HepG2 (cell line): ENCODE measurements around the gene PAK1. TPM values are rescaled to one million over a fixed set of nuclear protein-coding genes. Genes with fewer than 3 reads are reported as not detected.

ENCODE experiments used
- ATAC-seq: fragments of 200-7000 bp; cut with Tn5 transposase; 3 replicates; pipeline ENCODE4 v1.9.1; 2020; ENCODE audit warnings: mild to moderate bottlenecking, moderate library complexity
- BruUV-seq: library from RNA; stranded (reverse); fragments of 400-500 nt; replicated peaks from 2 replicates; lab custom pipeline; 2021; lab: Mats Ljungman, UMichigan
- CTCF ChIA-PET: fragments of 300-600 bp; formaldehyde crosslinking; extraction: SDS; loops from one replicate; lab custom pipeline; 2021; ENCODE audit warnings: low total read pairs, inconsistent platforms, low intra/inter-chr PET ratio; lab: Yijun Ruan, JAX
- POLR2A ChIA-PET: fragments of 350-600 bp; sonication (Branson Sonifier 250); formaldehyde crosslinking; loops from one replicate; lab custom pipeline; 2020; ENCODE audit warnings: antibody characterized with exemption, inconsistent platforms; lab: Yijun Ruan, JAX
- DNase-seq: peaks from one replicate; pipeline ENCODE4 v3.0.0-alpha.2; 2015; ENCODE audit warnings: low spot score
- FAIRE-seq: peaks from 3 replicates; lab custom pipeline; 2011; peaks lifted over from hg19 to GRCh38; lab: Jason Lieb, UNC
- H2AFZ ChIP-seq: one replicate; pipeline ENCODE4 v1.6.1; 2011; ENCODE audit warnings: low read length, inconsistent platforms
- H3K27ac ChIP-seq: fragments of 300-600 bp; 3 replicates; pipeline ENCODE4 v1.8.0; 2011; ENCODE audit warnings: mixed run types, mild to moderate bottlenecking, mixed read lengths, low read length, inconsistent platforms; ENCODE audit not compliant: insufficient read depth; ENCODE audit errors: extremely low read length
- H3K27me3 ChIP-seq, 2 experiments: fragments of 200-600 bp in 1 of 2; 2 replicates in 1 of 2; 3 replicates in 1 of 2; pipeline versions ENCODE4 v1.6.0 to v1.8.0; 2011; ENCODE audit warnings: low read length in 2 of 2, mild to moderate bottlenecking in 2 of 2, moderate library complexity in 2 of 2, inconsistent platforms in 1 of 2; ENCODE audit not compliant: insufficient read depth in 2 of 2, control insufficient read depth in 1 of 2
- H3K36me3 ChIP-seq, 2 experiments: fragments of 200-600 bp in 1 of 2; replicated peaks in 1 of 2; 2 replicates in 1 of 2; 3 replicates in 1 of 2; pipeline versions ENCODE4 v1.5.1 to v1.8.0; 2011; ENCODE audit warnings: low read length in 2 of 2, inconsistent platforms in 1 of 2; ENCODE audit not compliant: insufficient read depth in 2 of 2, control insufficient read depth in 1 of 2
- H3K4me1 ChIP-seq: 2 replicates; pipeline ENCODE4 v1.5.1; 2012; ENCODE audit warnings: low read length, inconsistent platforms; ENCODE audit not compliant: insufficient read depth
- H3K4me2 ChIP-seq: 2 replicates; pipeline ENCODE4 v1.6.0; 2011; ENCODE audit warnings: low read depth, low read length, inconsistent platforms
- H3K4me3 ChIP-seq, 3 experiments: fragments of 200-600 bp in 1 of 3; sonication (generic), shearing (Covaris generic) in 1 of 3; replicated peaks in 1 of 3; 2 replicates each; pipeline ENCODE4 v1.5.1; 2011 to 2016; ENCODE audit warnings: low read length in 3 of 3, inconsistent platforms in 2 of 3, low read depth in 2 of 3, mild to moderate bottlenecking in 2 of 3, control low read depth in 1 of 3, mixed read lengths in 1 of 3; ENCODE audit not compliant: insufficient read depth in 1 of 3
- H3K79me2 ChIP-seq: one replicate; pipeline ENCODE4 v1.6.1; 2011; ENCODE audit warnings: low read length, inconsistent platforms; ENCODE audit not compliant: insufficient read depth
- H3K9ac ChIP-seq: 2 replicates; pipeline ENCODE4 v1.6.0; 2011; ENCODE audit warnings: mild to moderate bottlenecking, low read depth, low read length, inconsistent platforms; ENCODE audit not compliant: insufficient read depth
- H3K9me3 ChIP-seq: 2 replicates; pipeline ENCODE4 v1.5.1; 2012; ENCODE audit warnings: mild to moderate bottlenecking, low read length
- H4K20me1 ChIP-seq: 2 replicates; pipeline ENCODE4 v1.6.0; 2011; ENCODE audit warnings: inconsistent platforms, mild to moderate bottlenecking, low read length, moderate library complexity; ENCODE audit not compliant: insufficient read depth
- ATF7 ChIP-seq, 2 experiments: fragments of 450-650 bp in 1 of 2; sonication (generic) in 1 of 2; formaldehyde crosslinking in 1 of 2; IDR thresholded peaks; 2 replicates each; pipeline versions ENCODE4 v1.4.0 to v1.6.1; 2016 to 2020; ENCODE audit warnings: antibody characterized with exemption in 1 of 2, mild to moderate bottlenecking in 1 of 2, missing genetic modification reagents in 1 of 2
- HNRNPK ChIP-seq: fragments of 200-400 bp; formaldehyde crosslinking; IDR thresholded peaks from 2 replicates; pipeline ENCODE4 v1.6.1; 2018; ENCODE audit warnings: low read length, low read depth, moderate library complexity, mild to moderate bottlenecking; ENCODE audit not compliant: poor library complexity, severe bottlenecking
- MXD4 ChIP-seq: IDR thresholded peaks from 2 replicates; pipeline ENCODE4 v1.6.1; 2016; ENCODE audit warnings: mild to moderate bottlenecking, missing biosample characterization, missing genetic modification reagents
- NR2C2 ChIP-seq: sonication (generic); formaldehyde crosslinking; IDR thresholded peaks from 2 replicates; pipeline ENCODE4 v1.4.0; 2020; ENCODE audit warnings: missing genetic modification reagents, mild to moderate bottlenecking, moderate library complexity, borderline replicate concordance
- POLR2AphosphoS2 ChIP-seq: IDR thresholded peaks from 2 replicates; pipeline ENCODE4 v1.6.1; 2011; ENCODE audit warnings: low read depth, low read length, improper control_type of control experiment
- RBM39 ChIP-seq: fragments of 200-400 bp; formaldehyde crosslinking; IDR thresholded peaks from one replicate; pipeline ENCODE4 v1.6.1; 2018; ENCODE audit warnings: antibody characterized with exemption, mild to moderate bottlenecking, low read depth, low read length; ENCODE audit not compliant: poor library complexity, severe bottlenecking
- TRIM24 ChIP-seq: sonication (generic); formaldehyde crosslinking; IDR thresholded peaks from 2 replicates; pipeline ENCODE4 v1.8.0; 2022; ENCODE audit warnings: mild to moderate bottlenecking, missing genetic modification reagents
- ZC3H13 ChIP-seq: sonication (generic); formaldehyde crosslinking; IDR thresholded peaks from 2 replicates; pipeline ENCODE4 v1.8.1; 2023; ENCODE audit warnings: mild to moderate bottlenecking, missing genetic modification reagents, moderate library complexity
- ZNF101 ChIP-seq: sonication (generic); formaldehyde crosslinking; IDR thresholded peaks from 2 replicates; pipeline ENCODE4 v1.4.0; 2020; ENCODE audit warnings: mild to moderate bottlenecking, low read depth, missing genetic modification reagents, borderline replicate concordance
- ZNF138 ChIP-seq: sonication (generic); formaldehyde crosslinking; IDR thresholded peaks from 2 replicates; pipeline ENCODE4 v1.5.0; 2020; ENCODE audit warnings: mild to moderate bottlenecking, low read depth, missing genetic modification reagents
- ZNF256 ChIP-seq: sonication (generic); formaldehyde crosslinking; conservative IDR thresholded peaks from 2 replicates; pipeline ENCODE4 v1.4.0; 2020; ENCODE audit warnings: missing genetic modification reagents
- ZNF329 ChIP-seq: sonication (generic); formaldehyde crosslinking; IDR thresholded peaks from 2 replicates; pipeline ENCODE4 v1.9.0; 2021; ENCODE audit warnings: low read depth, mild to moderate bottlenecking, missing genetic modification reagents
- ZNF7 ChIP-seq: IDR thresholded peaks from 2 replicates; pipeline ENCODE4 v1.6.1; 2016; ENCODE audit warnings: missing biosample characterization, missing genetic modification reagents
- ZNF790 ChIP-seq: sonication (generic); formaldehyde crosslinking; IDR thresholded peaks from 2 replicates; pipeline ENCODE4 v1.8.0; 2022; ENCODE audit warnings: missing genetic modification reagents, mild to moderate bottlenecking, borderline replicate concordance
- WGBS: methylation state at CpG from one replicate; pipeline ENCODE4 v1.1.6; 2017; ENCODE audit warnings: low lambda C conversion rate; 5-methylcytosine and 5-hydroxymethylcytosine counted together
- in situ Hi-C: cut with HindIII; loops from 2 replicates; pipeline ENCODE4 v1.10.0; 2017; ENCODE audit warnings: low pct_unique_long_range_greater_than_20kb; ENCODE audit not compliant: extremely low pct_ligation_motif_present
- intact Hi-C: fragments of 100-400 bp; cut with micrococcal nuclease; formaldehyde crosslinking; loops from one replicate; pipeline ENCODE4 v1.10.0; 2022; ENCODE audit not compliant: unreplicated experiment
- polyA plus RNA-seq, 8 experiments: library from polyadenylated mRNA; depleted of rRNA in 3 of 8; stranded (reverse) in 7 of 8; unstranded in 1 of 8; fragments of >200 nt; fragmentation: Illumina TruSeq in 4 of 8; extraction: Trizol in 4 of 8; gene quantifications; 2 replicates each; pipeline versions ENCODE4 v1.2.1 to v1.2.3, GENCODE V29; 2011 to 2016; ENCODE audit warnings: low read depth in 4 of 8, missing spikeins in 1 of 8, mixed read lengths in 1 of 8; ENCODE audit not compliant: insufficient read depth in 1 of 8
- total RNA-seq, 5 experiments: library from RNA; depleted of rRNA; stranded (reverse); fragments of >200 nt; fragmentation: Illumina TruSeq; extraction: Trizol; gene quantifications; 2 replicates each; pipeline ENCODE4 v1.2.3, GENCODE V29; 2016; ENCODE audit warnings: low read depth in 1 of 5
- TF ChIP-seq, protein P1 (sequence below): IDR thresholded peaks from 2 replicates; pipeline ENCODE4 v1.6.1; 2012; ENCODE audit warnings: inconsistent platforms
- TF ChIP-seq, protein P2 (sequence below): sonication (generic); formaldehyde crosslinking; IDR thresholded peaks from 2 replicates; pipeline ENCODE4 v1.4.0; 2020; ENCODE audit warnings: missing genetic modification reagents, borderline replicate concordance
- TF ChIP-seq, protein P3 (sequence below): IDR thresholded peaks from 2 replicates; pipeline ENCODE4 v1.6.1; 2012; ENCODE audit warnings: low read depth, low read length, improper control_type of control experiment

PAK1 gene
- total and polyA plus RNA-seq, 2 of the 13 experiments (the other 11 are each of a cell fraction or from before 2014, with no cell fraction given) = 1.5 to 4.3 TPM

DNA sequence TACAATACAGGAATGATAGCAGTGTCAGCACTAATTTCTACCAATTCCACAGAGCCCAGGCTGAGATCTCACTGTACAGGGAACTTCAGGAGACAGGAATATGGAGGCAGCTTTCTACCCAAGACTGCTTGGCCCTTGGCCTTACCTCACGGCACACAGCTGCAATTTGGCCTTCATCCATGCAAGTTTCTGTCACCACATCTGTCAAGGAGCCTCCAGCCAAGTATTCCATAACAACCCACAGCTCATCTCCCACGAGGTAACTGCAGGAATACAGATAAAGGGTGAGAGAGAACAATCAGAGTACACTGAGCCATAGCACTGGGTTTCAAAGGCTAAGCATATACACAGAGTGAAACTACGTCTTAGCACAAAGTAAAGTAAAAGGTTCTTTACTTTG, 133.4 kb downstream of the PAK1 start:
- FAIRE-seq (no peak), DNase-seq (no peak), ATAC-seq (no peak)
- H4K20me1 ChIP-seq = no peaks in the 10 kb centered on the region
- no peak overlapping the region for H3K27ac ChIP-seq
- POLR2A ChIA-PET = no interaction called here
- no peaks in the 10 kb centered on the region for H3K79me2 ChIP-seq
- H3K27me3 ChIP-seq = no peaks in the 10 kb centered on the region; a peak in 1 of 5 replicates
- in situ Hi-C loops (no loop called here), intact Hi-C loops (no loop called here)
- H2AFZ ChIP-seq = no peak overlapping the region
- CTCF ChIA-PET = no interaction called here
- H3K9ac ChIP-seq = no peak overlapping the region
- no peaks in the 10 kb centered on the region for H3K4me1 ChIP-seq
- H3K4me3 ChIP-seq = no peak overlapping the region
- no peaks in the 10 kb centered on the region for H3K9me3 ChIP-seq
- 39% methylated on average over 3 of the region's 3 CpGs for WGBS
- H3K4me2 ChIP-seq = no peak overlapping the region
- H3K36me3 ChIP-seq = no peaks in the 10 kb centered on the region
- TF ChIP-seq, protein P1, sequence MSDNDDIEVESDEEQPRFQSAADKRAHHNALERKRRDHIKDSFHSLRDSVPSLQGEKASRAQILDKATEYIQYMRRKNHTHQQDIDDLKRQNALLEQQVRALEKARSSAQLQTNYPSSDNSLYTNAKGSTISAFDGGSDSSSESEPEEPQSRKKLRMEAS = no peak
- TF ChIP-seq ZNF101 (CRISPR knock-in tag) (no peak), ZNF329 (CRISPR knock-in tag) (no peak), ATF7 (IDR thresholded peaks at IDR 0.05) (no peak), ATF7 (CRISPR knock-in tag; IDR thresholded peaks at IDR 0.05) (no peak)
- TF ChIP-seq, protein P2, sequence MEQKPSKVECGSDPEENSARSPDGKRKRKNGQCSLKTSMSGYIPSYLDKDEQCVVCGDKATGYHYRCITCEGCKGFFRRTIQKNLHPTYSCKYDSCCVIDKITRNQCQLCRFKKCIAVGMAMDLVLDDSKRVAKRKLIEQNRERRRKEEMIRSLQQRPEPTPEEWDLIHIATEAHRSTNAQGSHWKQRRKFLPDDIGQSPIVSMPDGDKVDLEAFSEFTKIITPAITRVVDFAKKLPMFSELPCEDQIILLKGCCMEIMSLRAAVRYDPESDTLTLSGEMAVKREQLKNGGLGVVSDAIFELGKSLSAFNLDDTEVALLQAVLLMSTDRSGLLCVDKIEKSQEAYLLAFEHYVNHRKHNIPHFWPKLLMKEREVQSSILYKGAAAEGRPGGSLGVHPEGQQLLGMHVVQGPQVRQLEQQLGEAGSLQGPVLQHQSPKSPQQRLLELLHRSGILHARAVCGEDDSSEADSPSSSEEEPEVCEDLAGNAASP (CRISPR knock-in tag) = no peak
- no TSS peak for BruUV-seq

DNA sequence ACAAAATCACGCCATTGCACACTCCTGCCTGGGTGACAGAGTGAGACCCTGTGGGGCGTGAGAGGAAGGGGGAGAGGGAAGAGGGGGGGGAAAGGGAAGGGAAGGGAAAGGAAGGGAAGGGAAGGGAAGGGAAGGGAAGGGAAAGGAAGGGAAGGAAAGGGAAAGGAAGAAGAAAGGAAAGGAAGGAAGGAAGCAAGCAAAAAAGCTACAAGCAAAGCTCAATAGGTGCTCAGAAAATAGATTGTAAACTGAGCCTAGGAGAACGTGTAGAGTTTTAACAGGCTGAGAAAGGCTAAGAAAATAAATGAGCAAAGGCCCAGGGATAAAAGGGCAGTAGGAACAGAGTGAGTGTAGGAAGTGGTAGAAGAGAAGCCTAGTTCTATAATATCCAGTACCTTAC, 141.6 kb downstream of the PAK1 start:
- CTCF ChIA-PET = no interaction called here
- no peak overlapping the region for H2AFZ ChIP-seq
- DNase-seq (no peak), FAIRE-seq (no peak), ATAC-seq (no peak)
- H3K4me3 ChIP-seq = no peak overlapping the region
- no peaks in the 10 kb centered on the region for H3K79me2 ChIP-seq
- no TSS peak for BruUV-seq
- POLR2A ChIA-PET = no interaction called here
- H3K36me3 ChIP-seq = no peaks in the 10 kb centered on the region
- in situ Hi-C loops = no loop called here
- 84% methylated on average over 3 of the region's 3 CpGs for WGBS
- intact Hi-C loops = no loop called here
- no peaks in the 10 kb centered on the region for H3K9me3 ChIP-seq
- no peak overlapping the region for H3K27ac ChIP-seq
- H3K4me2 ChIP-seq = no peak overlapping the region
- no peaks in the 10 kb centered on the region; a peak in 1 of 5 replicates for H3K27me3 ChIP-seq
- H3K4me1 ChIP-seq = no peaks in the 10 kb centered on the region
- H4K20me1 ChIP-seq = no peaks in the 10 kb centered on the region
- no peak overlapping the region for H3K9ac ChIP-seq
- no peak for TF ChIP-seq POLR2AphosphoS2
- TF ChIP-seq MXD4 = no peak
- TF ChIP-seq ZNF7 = no peak
- no peak for TF ChIP-seq ZNF790
- TF ChIP-seq ZC3H13 (CRISPR knock-in tag) = no peak
- TF ChIP-seq ZNF256 = no peak
- TF ChIP-seq, protein P3, sequence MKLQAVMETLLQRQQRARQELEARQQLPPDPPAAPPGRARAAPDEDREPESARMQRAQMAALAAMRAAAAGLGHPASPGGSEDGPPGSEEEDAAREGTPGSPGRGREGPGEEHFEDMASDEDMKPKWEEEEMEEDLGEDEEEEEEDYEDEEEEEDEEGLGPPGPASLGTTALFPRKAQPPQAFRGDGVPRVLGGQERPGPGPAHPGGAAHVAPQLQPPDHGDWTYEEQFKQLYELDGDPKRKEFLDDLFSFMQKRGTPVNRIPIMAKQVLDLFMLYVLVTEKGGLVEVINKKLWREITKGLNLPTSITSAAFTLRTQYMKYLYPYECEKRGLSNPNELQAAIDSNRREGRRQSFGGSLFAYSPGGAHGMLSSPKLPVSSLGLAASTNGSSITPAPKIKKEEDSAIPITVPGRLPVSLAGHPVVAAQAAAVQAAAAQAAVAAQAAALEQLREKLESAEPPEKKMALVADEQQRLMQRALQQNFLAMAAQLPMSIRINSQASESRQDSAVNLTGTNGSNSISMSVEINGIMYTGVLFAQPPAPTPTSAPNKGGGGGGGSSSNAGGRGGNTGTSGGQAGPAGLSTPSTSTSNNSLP = no peak
- TF ChIP-seq HNRNPK = peak; percentile 91
- TF ChIP-seq RBM39 = no peak
- no peak for TF ChIP-seq NR2C2
- no peak for TF ChIP-seq ZNF138 (CRISPR knock-in tag)
- no peak for TF ChIP-seq TRIM24 (CRISPR knock-in tag)
